HG02973 (cell line): ENCODE results near the gene CEBPG.

Experiments
- ATAC-seq: cut with Tn5 transposase; IDR thresholded peaks from one replicate; pipeline ENCODE4 v1.9.1; 2021; ENCODE audit warnings: moderate library complexity; ENCODE audit not compliant: unreplicated experiment

CEBPG gene

GRCh38 chr19:33373453-33374235 lies at the start of gene CEBPG:
TSS of gene CEBPG (plus strand) at chr19:33373709. CDS start at chr19:33379240, 5,531 bp downstream.
- peak; percentile 83 for ATAC-seq

GRCh38 chr19:33324628-33325027 lies 48.9 kb upstream of the CEBPG start:
- no peak for ATAC-seq

DNA sequence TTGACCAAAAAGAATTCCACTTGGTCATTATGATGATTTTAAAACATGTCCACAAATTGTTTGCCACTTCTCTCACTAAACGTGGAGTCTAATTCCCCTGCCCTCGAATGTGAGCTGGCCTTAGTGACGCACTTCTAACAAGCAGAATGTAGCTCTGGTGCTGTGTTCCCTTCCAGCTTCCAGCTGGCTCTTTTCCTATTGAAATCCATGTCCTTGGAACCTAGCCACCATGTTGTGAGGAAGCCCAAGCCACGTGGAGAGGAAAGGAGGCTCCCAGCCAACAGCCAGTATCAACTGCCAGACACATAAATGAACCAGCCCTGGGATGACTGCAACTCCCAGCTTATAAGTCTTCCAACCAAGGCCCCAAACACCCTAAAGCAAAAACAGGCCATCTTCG lies 47.6 kb upstream of the CEBPG start:
- no peak for ATAC-seq

DNA sequence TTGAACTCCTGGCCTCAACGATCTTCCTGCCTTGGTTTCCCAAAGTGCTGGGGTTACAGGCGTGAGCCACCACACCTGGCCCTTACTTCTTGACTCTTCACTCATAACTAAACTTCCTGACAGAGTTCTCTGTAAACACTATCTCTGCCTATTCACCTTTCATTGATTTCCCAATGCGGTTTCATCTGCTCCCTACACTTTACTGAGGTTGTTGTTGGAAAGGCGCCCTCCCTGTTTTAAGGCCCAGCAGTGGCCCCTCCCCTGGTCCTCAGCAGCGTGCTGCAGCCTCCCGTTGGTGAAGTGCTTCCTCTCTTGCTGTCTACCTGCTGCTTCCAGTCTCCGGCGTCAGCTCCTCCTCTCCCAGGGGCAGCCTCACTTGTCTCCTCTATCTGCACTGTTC lies 44.4 kb upstream of the CEBPG start:
- ATAC-seq, result no peak

DNA sequence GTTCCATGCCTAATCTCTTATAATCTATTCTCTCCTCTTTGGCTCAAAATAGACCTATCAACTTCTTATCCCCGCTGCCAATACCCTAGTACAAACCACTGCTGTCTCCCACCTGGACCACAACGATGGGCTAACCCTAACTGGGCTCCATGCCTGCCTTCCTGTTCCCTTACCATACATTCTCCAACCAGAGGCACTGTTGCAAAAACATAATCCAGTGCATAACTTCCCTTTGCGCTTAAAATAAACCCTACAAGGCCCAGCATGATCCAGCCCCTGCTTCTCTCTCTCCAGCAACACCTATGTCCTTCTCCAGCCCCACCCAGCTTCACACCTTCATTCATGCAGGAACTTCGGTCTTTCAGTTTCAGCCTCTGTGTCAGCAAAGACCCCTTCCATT lies 43.8 kb upstream of the CEBPG start:
- no peak for ATAC-seq

- no peak for ATAC-seq
Measured at GRCh38 chr19:33332248-33332647, 41.3 kb upstream of the CEBPG start.

DNA sequence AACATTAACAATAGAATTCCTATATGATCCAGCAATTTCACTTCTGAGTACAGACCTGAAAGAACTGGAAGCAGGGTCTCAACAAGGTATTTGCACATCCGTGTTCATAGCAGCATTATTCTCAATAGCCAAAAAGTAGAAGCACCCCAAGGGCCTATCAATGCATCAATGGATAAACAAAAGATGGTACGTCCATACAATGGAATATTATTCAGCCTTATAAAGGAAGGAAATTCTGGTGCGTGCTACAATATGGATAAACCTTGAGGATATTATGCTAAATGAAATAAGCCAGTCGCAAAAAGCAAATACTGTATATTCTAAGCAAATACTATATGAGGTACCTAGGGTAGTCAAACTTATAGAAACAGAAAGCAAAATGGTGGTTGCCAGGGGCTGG lies 40.4 kb upstream of the CEBPG start:
- ATAC-seq, result no peak

GRCh38 chr19:33333642-33334041 lies 39.9 kb upstream of the CEBPG start:
- ATAC-seq, result no peak

DNA sequence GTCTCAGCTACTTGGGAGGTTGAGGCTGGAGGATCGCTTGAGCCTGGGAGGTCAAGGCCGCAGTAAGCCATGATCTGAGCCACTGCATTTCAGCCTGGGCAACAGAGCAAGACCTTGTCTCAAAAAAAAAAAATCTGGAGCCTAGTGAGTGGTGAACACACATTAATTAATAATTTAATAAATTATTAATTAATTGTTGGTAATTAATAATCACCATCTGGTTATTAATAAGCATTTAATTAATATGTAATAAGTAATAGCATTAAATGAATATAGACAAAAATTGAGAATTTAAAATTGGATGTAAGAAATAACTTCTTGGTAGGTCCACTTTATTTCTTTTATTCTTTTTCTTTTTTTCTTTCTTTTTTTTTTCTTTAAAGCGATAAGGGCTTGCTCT lies 39.2 kb upstream of the CEBPG start:
- no peak for ATAC-seq

GRCh38 chr19:33335446-33335845 lies 38.1 kb upstream of the CEBPG start:
- ATAC-seq, result no peak

DNA sequence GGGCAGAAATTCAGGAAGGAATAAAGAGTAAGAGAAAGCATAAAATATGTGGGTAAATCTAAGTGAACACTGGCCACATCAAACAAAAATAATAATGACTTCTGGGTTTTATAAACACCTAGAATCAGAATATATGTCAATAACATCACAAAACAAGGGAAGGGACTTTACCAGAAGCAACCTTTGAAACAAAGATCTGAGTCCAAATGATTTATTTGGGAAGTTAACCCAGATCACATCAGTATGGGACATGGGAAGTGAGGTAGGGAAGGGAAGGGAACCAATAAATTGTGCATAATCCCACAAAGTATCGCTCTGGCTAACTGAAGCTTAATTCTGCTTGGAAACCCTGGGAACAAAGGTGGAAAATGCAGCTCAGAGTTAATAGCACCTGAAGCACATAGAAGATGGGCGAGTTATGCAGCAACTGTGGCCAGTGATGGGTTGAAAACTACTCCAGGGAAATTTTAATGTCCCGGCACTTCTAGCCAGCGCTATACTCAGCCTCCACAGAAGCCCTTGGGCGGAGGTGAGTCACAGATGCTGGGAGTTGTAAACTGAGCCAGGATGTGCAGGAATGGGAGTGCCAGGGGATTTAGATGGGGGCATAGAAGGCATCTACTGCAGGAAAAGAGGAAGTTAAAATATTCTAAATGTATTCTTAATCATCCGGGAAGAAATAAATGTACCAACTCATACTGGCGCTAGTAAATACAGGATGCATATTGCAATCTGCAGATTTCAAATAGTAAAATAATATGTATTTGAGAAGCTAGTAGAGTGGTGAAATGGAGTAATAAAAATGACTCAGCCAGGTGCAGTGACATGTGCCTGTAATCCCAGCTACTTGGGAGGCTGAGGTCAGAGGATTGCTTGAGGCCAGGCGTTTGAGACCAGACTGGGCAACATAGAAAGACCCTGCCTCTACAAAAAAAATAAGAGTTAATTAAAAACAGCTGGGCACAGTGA lies 34.2 kb upstream of the CEBPG start:
- no peak for ATAC-seq

GRCh38 chr19:33340991-33341390 lies 32.5 kb upstream of the CEBPG start:
- no peak for ATAC-seq

DNA sequence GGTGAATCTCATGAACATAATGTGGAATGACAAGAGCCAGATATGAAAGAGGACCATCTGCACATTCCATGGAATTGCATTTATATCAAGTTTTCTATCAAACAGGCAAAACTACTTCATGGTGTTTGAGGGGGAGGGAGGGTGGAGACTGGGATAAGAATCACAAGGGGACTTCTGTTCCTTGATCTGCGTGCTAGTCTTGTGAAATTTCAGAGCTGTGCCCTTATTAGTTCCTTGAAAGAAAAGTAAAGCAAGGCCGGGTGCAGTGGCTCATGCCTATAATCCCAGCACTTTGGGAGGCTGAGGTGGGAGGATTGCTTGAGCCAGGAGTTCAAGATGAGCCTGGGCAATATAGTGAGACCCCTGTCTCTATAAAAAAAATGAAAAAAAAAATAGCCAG lies 30.2 kb upstream of the CEBPG start:
- ATAC-seq, result no peak

- ATAC-seq, result no peak
Measured at GRCh38 chr19:33343859-33344572, 29.5 kb upstream of the CEBPG start.

- ATAC-seq, result no peak
Measured at GRCh38 chr19:33344573-33344925, 29.0 kb upstream of the CEBPG start.

- ATAC-seq, result no peak
Measured at GRCh38 chr19:33345163-33345562, 28.3 kb upstream of the CEBPG start.

GRCh38 chr19:33346665-33347064 lies 26.8 kb upstream of the CEBPG start:
- no peak for ATAC-seq

DNA sequence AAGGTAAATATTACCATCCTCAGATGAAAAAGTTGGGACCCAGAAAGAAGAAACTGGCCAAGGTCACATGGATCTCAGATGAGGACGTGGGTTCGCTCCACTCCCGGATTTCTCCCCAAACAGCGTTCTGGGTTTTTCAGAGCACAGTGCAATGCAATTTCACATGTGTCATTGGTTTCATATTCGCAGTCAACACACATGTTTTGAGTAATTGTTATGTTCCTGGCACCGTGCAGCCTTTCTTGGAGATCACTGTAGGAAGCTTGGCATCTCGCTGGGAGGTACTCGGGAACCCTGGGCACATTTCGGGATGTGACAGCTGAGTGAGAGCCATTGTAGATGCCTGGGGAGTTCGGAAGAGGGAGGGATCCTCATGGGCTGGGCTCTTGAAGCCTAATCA lies 26.2 kb upstream of the CEBPG start:
- ATAC-seq, result no peak

- ATAC-seq, result no peak
Measured at GRCh38 chr19:33348301-33349010, 25.1 kb upstream of the CEBPG start.

DNA sequence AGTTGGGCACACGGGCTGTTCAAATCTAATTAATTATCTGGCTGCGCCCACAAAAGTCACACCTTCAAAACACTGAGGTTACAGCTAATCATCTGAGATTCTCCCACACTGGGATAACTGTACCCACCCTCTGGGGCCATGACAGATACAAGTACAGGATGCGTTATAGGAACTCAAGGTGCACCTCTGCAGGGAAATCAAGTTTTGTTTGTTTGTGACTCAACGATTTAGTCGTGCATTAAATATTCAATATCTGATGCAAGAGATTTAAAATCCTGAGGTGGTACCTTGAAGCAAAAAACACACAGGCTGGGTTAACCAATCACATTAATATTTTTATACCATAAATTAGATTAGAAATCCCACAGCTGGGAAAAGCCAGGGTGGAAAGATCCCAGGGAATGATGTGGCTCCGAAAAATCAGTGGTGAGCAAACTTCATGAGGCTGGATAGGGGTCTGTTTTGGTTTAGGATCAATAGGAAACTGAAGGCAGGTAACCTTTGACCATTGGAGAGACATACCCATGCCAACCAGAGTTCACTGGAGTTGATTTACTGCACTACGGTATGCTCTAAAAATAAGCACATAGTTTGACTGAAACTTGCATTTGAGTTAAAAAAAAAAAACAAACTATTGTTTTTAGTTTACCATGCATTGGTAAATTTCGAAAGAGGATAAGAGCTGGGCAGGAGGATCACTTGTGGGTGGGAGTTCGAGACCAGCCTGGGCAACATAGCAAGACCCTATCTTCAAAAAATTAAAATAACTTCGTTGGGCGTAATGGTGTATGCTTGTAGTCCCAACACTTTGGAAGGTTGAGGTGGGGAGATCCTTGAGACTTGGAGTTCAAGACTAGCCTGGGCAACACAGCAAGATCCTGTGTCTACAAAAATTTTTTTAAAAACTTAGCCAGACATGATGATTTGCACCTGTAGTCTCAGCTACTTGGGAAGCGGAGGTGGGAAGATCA lies 23.9 kb upstream of the CEBPG start:
- no peak for ATAC-seq
